Fibroblast of lung (primary cell): ENCODE data around the gene ERBB3. TPM values are rescaled to one million over a fixed set of nuclear protein-coding genes. Genes with fewer than 3 reads are reported as not detected.

ENCODE experiments used
- DNase-seq, 2 donors: peaks; one replicate each; pipeline versions ENCODE4 v3.0.0 to v3.0.0-alpha.2; 2010; ENCODE audit warnings: low read depth in 2 of 2
- H2AFZ ChIP-seq: 2 replicates; pipeline ENCODE4 v1.5.1; 2012; ENCODE audit warnings: low read length, control low read depth, inconsistent platforms
- H3K27ac ChIP-seq: 2 replicates; pipeline ENCODE4 v1.5.1; 2011; ENCODE audit warnings: low read length, control low read depth; ENCODE audit not compliant: insufficient read depth
- H3K27me3 ChIP-seq: 2 replicates; pipeline ENCODE4 v1.5.1; 2011; ENCODE audit warnings: mild to moderate bottlenecking, low read length; ENCODE audit not compliant: control insufficient read depth, insufficient read depth
- H3K36me3 ChIP-seq: 2 replicates; pipeline ENCODE4 v1.5.1; 2011; ENCODE audit warnings: low read length; ENCODE audit not compliant: control insufficient read depth, insufficient read depth
- H3K4me1 ChIP-seq: 2 replicates; pipeline ENCODE4 v1.5.1; 2011; ENCODE audit warnings: low read length; ENCODE audit not compliant: control insufficient read depth, insufficient read depth; ENCODE audit errors: extremely low read depth
- H3K4me2 ChIP-seq: 2 replicates; pipeline ENCODE4 v1.5.1; 2011; ENCODE audit warnings: low read length, control low read depth; ENCODE audit not compliant: insufficient read depth; ENCODE audit errors: extremely low read depth
- H3K4me3 ChIP-seq, 4 experiments: fragments of 200-600 bp in 1 of 4; sonication (generic) in 1 of 4; replicated peaks in 1 of 4; 2 replicates each; pipeline ENCODE4 v1.5.1; 2011 to 2016; ENCODE audit warnings: low read length in 4 of 4, low read depth in 3 of 4, mild to moderate bottlenecking in 3 of 4, control low read depth in 2 of 4, inconsistent platforms in 1 of 4, mixed read lengths in 1 of 4; ENCODE audit not compliant: insufficient read depth in 1 of 4; ENCODE audit errors: control extremely low read depth in 1 of 4
- H3K79me2 ChIP-seq: 2 replicates; pipeline ENCODE4 v1.5.1; 2012; ENCODE audit warnings: mild to moderate bottlenecking, low read length, inconsistent platforms; ENCODE audit not compliant: control insufficient read depth, insufficient read depth
- H3K9ac ChIP-seq: 2 replicates; pipeline ENCODE4 v1.5.1; 2011; ENCODE audit warnings: mild to moderate bottlenecking, low read length, control low read depth; ENCODE audit not compliant: insufficient read depth
- H3K9me3 ChIP-seq: 2 replicates; pipeline ENCODE4 v1.5.1; 2012; ENCODE audit warnings: low read depth, low read length; ENCODE audit not compliant: control insufficient read depth, insufficient read depth
- H4K20me1 ChIP-seq: 2 replicates; pipeline ENCODE4 v1.5.1; 2011; ENCODE audit warnings: low read length; ENCODE audit not compliant: control insufficient read depth, insufficient read depth; ENCODE audit errors: extremely low read depth
- CTCF ChIP-seq, 2 donors: IDR thresholded peaks in 1 of 2; conservative IDR thresholded peaks in 1 of 2; 1 replicate in 1 of 2; 2 replicates in 1 of 2; pipeline ENCODE4 v1.5.1; 2011 to 2012; ENCODE audit warnings: low read length in 2 of 2, control low read depth in 1 of 2, inconsistent platforms in 1 of 2, low read depth in 1 of 2, mild to moderate bottlenecking in 1 of 2
- EZH2 ChIP-seq: IDR thresholded peaks from 2 replicates; pipeline ENCODE4 v1.5.1; 2012; ENCODE audit warnings: low read length, control low read depth, mild to moderate bottlenecking; ENCODE audit errors: missing control alignments
- polyA plus RNA-seq, 2 donors: library from polyadenylated mRNA; depleted of rRNA in 1 of 2; stranded (reverse) in 1 of 2; unstranded in 1 of 2; fragments of >200 nt; gene quantifications; 2 replicates each; pipeline ENCODE4 v1.2.1, GENCODE V29; 2011 to 2012; ENCODE audit warnings: missing spikeins in 1 of 2
- total RNA-seq: library from RNA; depleted of rRNA; stranded (reverse); fragments of >200 nt; gene quantifications from 2 replicates; pipeline ENCODE4 v1.2.1, GENCODE V29; 2014

The ERBB3 gene
- total and polyA plus RNA-seq, 2 donors (not counting 1 experiment from before 2014, with no cell fraction given): 0.66 to 0.92 TPM

- H3K4me2 ChIP-seq: peak within 1 kb of the TSS; percentile 76
- H3K4me1 ChIP-seq: peaks cover 5% of the 10 kb centered on the region
- no peaks in the 10 kb centered on the region for H3K9me3 ChIP-seq
- H3K9ac ChIP-seq: peak within 1 kb of the TSS; percentile 91
- H3K4me3 ChIP-seq: peak within 1 kb of the TSS; percentile 86 to 98 (median 93)
- peak within 1 kb of the TSS; percentile 85 for H2AFZ ChIP-seq
- H3K79me2 ChIP-seq: peaks cover 31% of the 10 kb centered on the region
- DNase-seq: peak; percentile 98 to 99
- peak within 1 kb of the TSS; percentile 92 for H3K27ac ChIP-seq
- no peaks in the 10 kb centered on the region for H4K20me1 ChIP-seq
- peaks cover 7% of the 10 kb centered on the region for H3K36me3 ChIP-seq
- TF ChIP-seq CTCF (conservative IDR thresholded peaks at IDR 0.05 in 1 of 2, IDR thresholded peaks at IDR 0.05 in 1 of 2; ENCODE audit: low read depth in 1 of 2, low read length in 2 of 2): no peak
- TF ChIP-seq EZH2: no peak
- no peaks in the 10 kb centered on the region for H3K27me3 ChIP-seq
Observed at GRCh38 chr12:56104109-56104814, 24.3 kb downstream of the ERBB3 start, which contains the start of gene PA2G4. PA2G4 (plus strand) TSS chr12:56104559; CDS start chr12:56104738, 179 bp downstream.

GRCh38 chr12:56104815-56105608 lies 25.0 kb downstream of the ERBB3 start:
- H3K4me3 ChIP-seq: peak overlapping the region; percentile 86 to 98 (median 93)
- peak overlapping the region; percentile 85 for H2AFZ ChIP-seq
- H3K79me2 ChIP-seq: peaks cover 31% of the 10 kb centered on the region
- peaks cover 9% of the 10 kb centered on the region for H3K36me3 ChIP-seq
- H3K27me3 ChIP-seq: no peaks in the 10 kb centered on the region
- no peaks in the 10 kb centered on the region for H3K9me3 ChIP-seq
- peak overlapping the region; percentile 92 for H3K27ac ChIP-seq
- H3K4me2 ChIP-seq: peak overlapping the region; percentile 76
- peaks cover 5% of the 10 kb centered on the region for H3K4me1 ChIP-seq
- TF ChIP-seq CTCF (conservative IDR thresholded peaks at IDR 0.05 in 1 of 2, IDR thresholded peaks at IDR 0.05 in 1 of 2; ENCODE audit: low read depth in 1 of 2, low read length in 2 of 2) (no peak), EZH2 (no peak)
- H4K20me1 ChIP-seq: no peaks in the 10 kb centered on the region
- no peak for DNase-seq
- peak overlapping the region; percentile 91 for H3K9ac ChIP-seq

- Histone ChIP-seq H3K4me3 (peak overlapping the region; percentile 86 to 98 (median 93)), H2AFZ (no peak overlapping the region), H3K4me1 (peaks cover 5% of the 10 kb centered on the region), H3K27ac (peak overlapping the region; percentile 92), H3K79me2 (peaks cover 31% of the 10 kb centered on the region), H3K9me3 (no peaks in the 10 kb centered on the region), H3K9ac (peak overlapping the region; percentile 45), H4K20me1 (no peaks in the 10 kb centered on the region), H3K4me2 (peak overlapping the region; percentile 76), H3K27me3 (no peaks in the 10 kb centered on the region), H3K36me3 (peaks cover 11% of the 10 kb centered on the region)
- no peak for TF ChIP-seq EZH2
- TF ChIP-seq CTCF (conservative IDR thresholded peaks at IDR 0.05 in 1 of 2, IDR thresholded peaks at IDR 0.05 in 1 of 2; ENCODE audit: low read depth in 1 of 2, low read length in 2 of 2): no peak
- DNase-seq: no peak
Observed at GRCh38 chr12:56105609-56105902, 25.6 kb downstream of the ERBB3 start.
